Testis (tissue), 3 donors: ENCODE measurements around the gene TSPAN6. TPM values are rescaled to one million over a fixed set of nuclear protein-coding genes. Genes with fewer than 3 reads are reported as not detected.

Experiments used
- DNase-seq: peaks from one replicate; pipeline ENCODE4 v3.0.0-alpha.2; 2019
- H3K27ac ChIP-seq, 2 donors: fragments of 200-600 bp; sonication (generic); one replicate each; pipeline ENCODE4 v1.5.1; 2019
- H3K27me3 ChIP-seq: fragments of 200-600 bp; sonication (generic); one replicate; pipeline ENCODE4 v1.5.1; 2019
- H3K36me3 ChIP-seq: fragments of 200-600 bp; sonication (generic); one replicate; pipeline ENCODE4 v1.5.1; 2017; ENCODE audit warnings: low read depth; ENCODE audit errors: missing control alignments
- H3K4me1 ChIP-seq: fragments of 200-600 bp; sonication (generic); one replicate; pipeline ENCODE4 v1.5.1; 2019
- H3K4me3 ChIP-seq, 2 donors: fragments of 200-600 bp; sonication (generic); one replicate each; pipeline ENCODE4 v1.5.1; 2017 to 2019
- H3K9me3 ChIP-seq: fragments of 200-600 bp; sonication (generic); one replicate; pipeline ENCODE4 v1.5.1; 2017
- CTCF ChIP-seq, 3 experiments: fragments of 450-650 bp in 2 of 3; fragments of 200-600 bp in 1 of 3; sonication (generic) in 1 of 3; IDR thresholded peaks; one replicate each; pipeline ENCODE4 v1.5.1; 2016 to 2019; ENCODE audit warnings: antibody characterized with exemption in 3 of 3, mild to moderate bottlenecking in 2 of 3, moderate library complexity in 1 of 3
- POLR2A ChIP-seq: fragments of 450-650 bp; IDR thresholded peaks from one replicate; pipeline ENCODE4 v1.6.1; 2017; ENCODE audit warnings: antibody characterized with exemption, mild to moderate bottlenecking, moderate library complexity
- WGBS, 2 donors: methylation state at CpG; one replicate each; pipeline ENCODE4 v1.1.5; 2018; 5-methylcytosine and 5-hydroxymethylcytosine counted together
- intact Hi-C: fragments of 100-400 bp; cut with DNase I; formaldehyde crosslinking; loops from one replicate; pipeline ENCODE4 v1.15.1; 2023; ENCODE audit warnings: low total_unique reads
- polyA plus RNA-seq: library from polyadenylated mRNA; stranded (reverse); fragments of 350-450 nt; fragmentation: Illumina TruSeq; extraction: RNeasy Lipid Tissue Mini Kit (QIAGEN cat#74804); gene quantifications from one replicate; pipeline ENCODE4 v1.2.3, GENCODE V29; 2014; ENCODE audit warnings: low read depth, low replicate concordance; ENCODE audit not compliant: insufficient read depth
- total RNA-seq, 2 donors: library from RNA; depleted of rRNA; stranded (reverse); fragments of >200 nt; gene quantifications; one replicate each; pipeline ENCODE4 v1.2.3, GENCODE V29; 2016

TSPAN6 gene
- total and polyA plus RNA-seq, 3 donors from 2014 or later = 47.3 to 133 (median 77.3) TPM

GRCh38 chrX:100596601-100597000 lies 40.0 kb downstream of the TSPAN6 start:
- H3K27ac ChIP-seq = no peak overlapping the region
- intact Hi-C loops = no loop called here
- no peaks in the 10 kb centered on the region for H3K9me3 ChIP-seq
- DNase-seq = no peak
- H3K4me3 ChIP-seq = no peak overlapping the region
- TF ChIP-seq CTCF (IDR thresholded peaks at IDR 0.05) (no peak), POLR2A (no peak)
- no peaks in the 10 kb centered on the region for H3K4me1 ChIP-seq
- no peaks in the 10 kb centered on the region for H3K27me3 ChIP-seq
- H3K36me3 ChIP-seq = no peaks in the 10 kb centered on the region
- 44 to 73% methylated on average over 2 of the region's 2 CpGs for WGBS, 2 donors

GRCh38 chrX:100593581-100593980 lies 43.0 kb downstream of the TSPAN6 start:
- TF ChIP-seq POLR2A (no peak), CTCF (IDR thresholded peaks at IDR 0.05) (no peak)
- Histone ChIP-seq H3K9me3 (no peaks in the 10 kb centered on the region), H3K27ac (no peak overlapping the region)

GRCh38 chrX:100593126-100593525 lies 43.5 kb downstream of the TSPAN6 start:
- TF ChIP-seq POLR2A = no peak
- no peak for TF ChIP-seq CTCF (IDR thresholded peaks at IDR 0.05)
- Histone ChIP-seq H3K4me3 (no peak overlapping the region), H3K9me3 (no peaks in the 10 kb centered on the region), H3K36me3 (no peaks in the 10 kb centered on the region), H3K27me3 (no peaks in the 10 kb centered on the region), H3K27ac (no peak overlapping the region), H3K4me1 (no peaks in the 10 kb centered on the region)
- intact Hi-C loops = no loop called here
- WGBS, 2 donors = 43 to 64% methylated on average over 2 of the region's 2 CpGs
- DNase-seq = no peak

More at GRCh38 chrX:100593581-100593980, 43.0 kb downstream of the TSPAN6 start:
- H3K36me3 ChIP-seq = no peaks in the 10 kb centered on the region
- WGBS, 2 donors = 31 to 45% methylated on average over 1 to 2 of the region's 2 CpGs
- no peaks in the 10 kb centered on the region for H3K4me1 ChIP-seq
- no peak overlapping the region for H3K4me3 ChIP-seq
- intact Hi-C loops = no loop called here
- DNase-seq = no peak
- H3K27me3 ChIP-seq = no peaks in the 10 kb centered on the region

GRCh38 chrX:100591256-100592051 lies 45.2 kb downstream of the TSPAN6 start:
- intact Hi-C loops = no loop called here
- no peak for DNase-seq
- 87% methylated on average over 2 to 5 of the region's 5 CpGs for WGBS, 2 donors

More at GRCh38 chrX:100591256-100592051, 45.2 kb downstream of the TSPAN6 start:
- H3K9me3 ChIP-seq = no peaks in the 10 kb centered on the region
- H3K36me3 ChIP-seq = no peaks in the 10 kb centered on the region
- no peaks in the 10 kb centered on the region for H3K4me1 ChIP-seq
- H3K27me3 ChIP-seq = no peaks in the 10 kb centered on the region
- no peak for TF ChIP-seq POLR2A
- TF ChIP-seq CTCF (IDR thresholded peaks at IDR 0.05) = no peak
- no peak overlapping the region for H3K4me3 ChIP-seq
- H3K27ac ChIP-seq = no peak overlapping the region
